GM12878 (cell line): ENCODE results near the gene P4HTM. TPM values are rescaled to one million over a fixed set of nuclear protein-coding genes. Genes with fewer than 3 reads are reported as not detected.
A peak's percentile ranks its signal among the peaks of the same experiment; 100 is the strongest.

Experiments
- ATF7 ChIP-seq: fragments of 450-650 bp; IDR thresholded peaks from 2 replicates; pipeline ENCODE4 v1.6.1; 2016; ENCODE audit warnings: low read depth, mild to moderate bottlenecking
- CREB1 ChIP-seq: IDR thresholded peaks from 2 replicates; pipeline ENCODE4 v1.6.1; 2012; ENCODE audit warnings: low read depth, mild to moderate bottlenecking, inconsistent platforms
- DPF2 ChIP-seq: fragments of 450-650 bp; IDR thresholded peaks from 2 replicates; pipeline ENCODE4 v1.6.1; 2017; ENCODE audit warnings: mild to moderate bottlenecking
- EED ChIP-seq: sonication (generic); IDR thresholded peaks from 2 replicates; pipeline ENCODE4 v1.6.1; 2016; ENCODE audit warnings: antibody characterized with exemption, low read depth
- EP300 ChIP-seq, 2 experiments: fragments of 150-350 bp in 1 of 2; IDR thresholded peaks; 2 replicates each; pipeline ENCODE4 v1.6.1; 2011 to 2012; ENCODE audit warnings: low read depth in 2 of 2, low read length in 2 of 2, borderline replicate concordance in 1 of 2, improper control_type of control experiment in 1 of 2, inconsistent platforms in 1 of 2; ENCODE audit not compliant: control insufficient read depth in 1 of 2
- ESRRA ChIP-seq: IDR thresholded peaks from 2 replicates; pipeline ENCODE4 v1.6.1; 2012; ENCODE audit warnings: mild to moderate bottlenecking, low read length, improper control_type of control experiment
- HDAC2 ChIP-seq: fragments of 200-600 bp; sonication (generic); IDR thresholded peaks from 2 replicates; pipeline ENCODE4 v1.6.1; 2017
- IKZF1 ChIP-seq: fragments of 450-650 bp; conservative IDR thresholded peaks from 2 replicates; pipeline ENCODE4 v1.6.1; 2017; ENCODE audit warnings: antibody characterized with exemption, mild to moderate bottlenecking
- IKZF2 ChIP-seq, 2 experiments: fragments of 450-650 bp; IDR thresholded peaks; 2 replicates each; pipeline ENCODE4 v1.6.1; 2017; ENCODE audit warnings: mild to moderate bottlenecking in 2 of 2, moderate library complexity in 2 of 2
- IRF4 ChIP-seq: IDR thresholded peaks from 2 replicates; pipeline ENCODE4 v1.6.1; 2011; ENCODE audit warnings: low read depth, low read length
- JUND ChIP-seq: IDR thresholded peaks from 2 replicates; pipeline ENCODE4 v1.6.1; 2012; ENCODE audit warnings: low read depth, mild to moderate bottlenecking, low read length, improper control_type of control experiment, moderate library complexity
- KDM1A ChIP-seq: fragments of 200-600 bp; sonication (generic); IDR thresholded peaks from 2 replicates; pipeline ENCODE4 v1.6.1; 2016; ENCODE audit warnings: borderline replicate concordance
- MEF2B ChIP-seq: fragments of 450-650 bp; IDR thresholded peaks from 2 replicates; pipeline ENCODE4 v1.6.1; 2018; ENCODE audit warnings: mild to moderate bottlenecking, moderate library complexity; ENCODE audit not compliant: partially characterized antibody, poor library complexity, severe bottlenecking
- MYC ChIP-seq: IDR thresholded peaks from 2 replicates; pipeline ENCODE4 v1.6.1; 2011; ENCODE audit warnings: mild to moderate bottlenecking, low read length, moderate library complexity, inconsistent platforms; ENCODE audit not compliant: insufficient read depth, insufficient replicate concordance, insufficient read length, severe bottlenecking
- NBN ChIP-seq: fragments of 450-650 bp; IDR thresholded peaks from 2 replicates; pipeline ENCODE4 v1.6.1; 2016
- NR2F1 ChIP-seq: fragments of 450-650 bp; conservative IDR thresholded peaks from 2 replicates; pipeline ENCODE4 v1.6.1; 2017; ENCODE audit warnings: mild to moderate bottlenecking
- NRF1 ChIP-seq: conservative IDR thresholded peaks from 2 replicates; pipeline ENCODE4 v1.6.1; 2011; ENCODE audit warnings: mild to moderate bottlenecking, low read depth, low read length, improper control_type of control experiment
- PML ChIP-seq: IDR thresholded peaks from 2 replicates; pipeline ENCODE4 v1.6.1; 2012; ENCODE audit warnings: low read length, inconsistent platforms
- POLR2A ChIP-seq: IDR thresholded peaks from 2 replicates; pipeline ENCODE4 v1.6.1; 2011; ENCODE audit warnings: low read depth, mild to moderate bottlenecking, low read length
- RCOR1 ChIP-seq: conservative IDR thresholded peaks from 2 replicates; pipeline ENCODE4 v1.6.1; 2012; ENCODE audit warnings: low read depth, low read length, improper control_type of control experiment
- RUNX3 ChIP-seq: IDR thresholded peaks from 2 replicates; pipeline ENCODE4 v1.6.1; 2012; ENCODE audit warnings: low read length, inconsistent platforms
- SMC3 ChIP-seq: IDR thresholded peaks from 2 replicates; pipeline ENCODE4 v1.6.1; 2011; ENCODE audit warnings: low read length, improper control_type of control experiment, borderline replicate concordance
- SPI1 ChIP-seq: IDR thresholded peaks from 2 replicates; pipeline ENCODE4 v1.6.1; 2011; ENCODE audit warnings: low read depth, mild to moderate bottlenecking, low read length, moderate library complexity, borderline replicate concordance; ENCODE audit not compliant: insufficient read depth
- STAT1 ChIP-seq: fragments of 450-650 bp; conservative IDR thresholded peaks from 2 replicates; pipeline ENCODE4 v1.6.1; 2014; ENCODE audit warnings: antibody characterized with exemption, mild to moderate bottlenecking
- TBL1XR1 ChIP-seq: IDR thresholded peaks from 2 replicates; pipeline ENCODE4 v1.6.1; 2012; ENCODE audit warnings: low read depth, low read length, improper control_type of control experiment
- polyA plus RNA-seq, 11 experiments: library from polyadenylated mRNA; depleted of rRNA in 4 of 11; unstranded in 6 of 11; stranded (reverse) in 5 of 11; fragments of >200 nt; fragmentation: Nextera tagmentation in 4 of 11; fragmentation: Illumina TruSeq in 1 of 11; extraction: Ambion mirVana in 4 of 11; extraction: Trizol in 1 of 11; gene quantifications; 1 replicate in 1 of 11; 2 replicates in 10 of 11; pipeline versions ENCODE4 v1.2.1 to v1.2.3, GENCODE V29; 2011 to 2016; ENCODE audit warnings: inconsistent platforms in 2 of 11, missing spikeins in 2 of 11, low read depth in 1 of 11
- total RNA-seq, 4 experiments: library from RNA; depleted of rRNA in 3 of 4; stranded (reverse); fragments of >200 nt in 3 of 4; fragmentation: Illumina TruSeq in 1 of 4; extraction: Trizol in 1 of 4; gene quantifications; 2 replicates each; pipeline versions ENCODE4 v1.2.1 to v1.2.3, GENCODE V29; 2013 to 2021
- TF ChIP-seq, protein P1 (sequence below): fragments of 450-650 bp; IDR thresholded peaks from 2 replicates; pipeline ENCODE4 v1.6.1; 2016; ENCODE audit warnings: mild to moderate bottlenecking, moderate library complexity, borderline replicate concordance

The P4HTM gene
- total and polyA plus RNA-seq, 10 of the 15 experiments (the other 5 are each of a cell fraction or from before 2014, with no cell fraction given) = 0.76 to 28.8 (median 22.9) TPM

- peak; percentile 72 for TF ChIP-seq DPF2
- TF ChIP-seq HDAC2 = 0 out of 2 replicates have a peak, but pooled peaks have one; percentile 43
- TF ChIP-seq SMC3 = peak; percentile 14; the same call in 1 of the 2 replicates
- TF ChIP-seq NR2F1 = peak; percentile 41
- peak; percentile 96 for TF ChIP-seq CREB1
- peak; percentile 67; the same call in 1 of the 2 replicates for TF ChIP-seq NBN
- TF ChIP-seq, protein P1, sequence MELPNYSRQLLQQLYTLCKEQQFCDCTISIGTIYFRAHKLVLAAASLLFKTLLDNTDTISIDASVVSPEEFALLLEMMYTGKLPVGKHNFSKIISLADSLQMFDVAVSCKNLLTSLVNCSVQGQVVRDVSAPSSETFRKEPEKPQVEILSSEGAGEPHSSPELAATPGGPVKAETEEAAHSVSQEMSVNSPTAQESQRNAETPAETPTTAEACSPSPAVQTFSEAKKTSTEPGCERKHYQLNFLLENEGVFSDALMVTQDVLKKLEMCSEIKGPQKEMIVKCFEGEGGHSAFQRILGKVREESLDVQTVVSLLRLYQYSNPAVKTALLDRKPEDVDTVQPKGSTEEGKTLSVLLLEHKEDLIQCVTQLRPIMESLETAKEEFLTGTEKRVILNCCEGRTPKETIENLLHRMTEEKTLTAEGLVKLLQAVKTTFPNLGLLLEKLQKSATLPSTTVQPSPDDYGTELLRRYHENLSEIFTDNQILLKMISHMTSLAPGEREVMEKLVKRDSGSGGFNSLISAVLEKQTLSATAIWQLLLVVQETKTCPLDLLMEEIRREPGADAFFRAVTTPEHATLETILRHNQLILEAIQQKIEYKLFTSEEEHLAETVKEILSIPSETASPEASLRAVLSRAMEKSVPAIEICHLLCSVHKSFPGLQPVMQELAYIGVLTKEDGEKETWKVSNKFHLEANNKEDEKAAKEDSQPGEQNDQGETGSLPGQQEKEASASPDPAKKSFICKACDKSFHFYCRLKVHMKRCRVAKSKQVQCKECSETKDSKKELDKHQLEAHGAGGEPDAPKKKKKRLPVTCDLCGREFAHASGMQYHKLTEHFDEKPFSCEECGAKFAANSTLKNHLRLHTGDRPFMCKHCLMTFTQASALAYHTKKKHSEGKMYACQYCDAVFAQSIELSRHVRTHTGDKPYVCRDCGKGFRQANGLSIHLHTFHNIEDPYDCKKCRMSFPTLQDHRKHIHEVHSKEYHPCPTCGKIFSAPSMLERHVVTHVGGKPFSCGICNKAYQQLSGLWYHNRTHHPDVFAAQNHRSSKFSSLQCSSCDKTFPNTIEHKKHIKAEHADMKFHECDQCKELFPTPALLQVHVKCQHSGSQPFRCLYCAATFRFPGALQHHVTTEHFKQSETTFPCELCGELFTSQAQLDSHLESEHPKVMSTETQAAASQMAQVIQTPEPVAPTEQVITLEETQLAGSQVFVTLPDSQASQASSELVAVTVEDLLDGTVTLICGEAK = no peak
- peak; percentile 75 to 76 for TF ChIP-seq IKZF2 (IDR thresholded peaks at IDR 0.05)
- TF ChIP-seq PML = no peak
- TF ChIP-seq MEF2B = no peak
- TF ChIP-seq ATF7 = peak; percentile 66; the same call in 1 of the 2 replicates
- no peak for TF ChIP-seq TBL1XR1
- TF ChIP-seq IKZF1 = peak; percentile 85
- TF ChIP-seq JUND = peak; percentile 59; the same call in 1 of the 2 replicates
- TF ChIP-seq MYC = peak; percentile 30
- TF ChIP-seq EP300 (IDR thresholded peaks at IDR 0.05; ENCODE audit: borderline replicate concordance in 1 of 2, control insufficient read depth in 1 of 2, low read depth in 2 of 2, low read length in 2 of 2) = 0 out of 4 replicates have a peak, but pooled peaks of 1 of the 2 experiments have one; percentile 13
- no peak for TF ChIP-seq SPI1
- peak; percentile 71 for TF ChIP-seq POLR2A
- no peak for TF ChIP-seq ESRRA
- TF ChIP-seq RUNX3 = peak; percentile 57; the same call in 1 of the 2 replicates
- TF ChIP-seq STAT1 = peak; percentile 69; the same call in 1 of the 2 replicates
- no peak for TF ChIP-seq RCOR1
- TF ChIP-seq EED = 0 out of 2 replicates have a peak, but pooled peaks have one; percentile 45
- TF ChIP-seq KDM1A = no peak
- peak; percentile 79 for TF ChIP-seq IRF4
- TF ChIP-seq NRF1 = 0 out of 2 replicates have a peak, but pooled peaks have one; percentile 2
Observed at GRCh38 chr3:48989796-48990635, at the start of gene P4HTM (continued).
